ENCODE results near the gene RFX8. TPM values are rescaled to one million over a fixed set of nuclear protein-coding genes. Genes with fewer than 3 reads are reported as not detected.

RFX8 gene
- polyA plus RNA-seq, 1 donor, result 2.1 TPM

GRCh38 chr2:101410114-101410513, 64.8 kb downstream of the RFX8 start:
- DNase-seq (ENCODE audit: low read depth), result no peak

- no peak for DNase-seq (ENCODE audit: low read depth)
Measured at GRCh38 chr2:101409699-101410098, 65.2 kb downstream of the RFX8 start.

GRCh38 chr2:101408925-101409324, 66.0 kb downstream of the RFX8 start:
- DNase-seq (ENCODE audit: low read depth), result no peak

GRCh38 chr2:101405351-101405899, 69.5 kb downstream of the RFX8 start:
- no peak for DNase-seq (ENCODE audit: low read depth)

GRCh38 chr2:101403745-101404144, 71.2 kb downstream of the RFX8 start:
- no peak for DNase-seq (ENCODE audit: low read depth)

GRCh38 chr2:101402630-101403029, 72.3 kb downstream of the RFX8 start:
- DNase-seq (ENCODE audit: low read depth), result no peak

- no peak for DNase-seq (ENCODE audit: low read depth)
Measured at GRCh38 chr2:101401906-101402305, 73.0 kb downstream of the RFX8 start.

- no peak for DNase-seq (ENCODE audit: low read depth)
Measured at GRCh38 chr2:101401326-101401665, 73.6 kb downstream of the RFX8 start.

GRCh38 chr2:101400506-101401325, 74.2 kb downstream of the RFX8 start:
- no peak for DNase-seq (ENCODE audit: low read depth)

GRCh38 chr2:101400048-101400447, 74.9 kb downstream of the RFX8 start:
- no peak for DNase-seq (ENCODE audit: low read depth)

- DNase-seq (ENCODE audit: low read depth), result no peak
Measured at GRCh38 chr2:101399021-101399799, 75.7 kb downstream of the RFX8 start.

- no peak for DNase-seq (ENCODE audit: low read depth)
Measured at GRCh38 chr2:101398116-101398821, 76.6 kb downstream of the RFX8 start.

- no peak for DNase-seq (ENCODE audit: low read depth)
Measured at GRCh38 chr2:101396316-101396717, 78.6 kb downstream of the RFX8 start.

- no peak for DNase-seq (ENCODE audit: low read depth)
Measured at GRCh38 chr2:101395545-101396315, 79.2 kb downstream of the RFX8 start.

- no peak for DNase-seq (ENCODE audit: low read depth)
Measured at GRCh38 chr2:101388232-101388631, 86.7 kb downstream of the RFX8 start.

GRCh38 chr2:101387151-101387834, 87.6 kb downstream of the RFX8 start, which contains the start of gene CREG2:
CREG2 (minus strand) TSS chr2:101387503; CDS start chr2:101387457, 46 bp downstream.
- DNase-seq (ENCODE audit: low read depth), result peak; percentile 19

- DNase-seq (ENCODE audit: low read depth), result no peak
Measured at GRCh38 chr2:101386599-101387150, 88.2 kb downstream of the RFX8 start.

- no peak for DNase-seq (ENCODE audit: low read depth)
Measured at GRCh38 chr2:101383016-101383541, 91.8 kb downstream of the RFX8 start.

GRCh38 chr2:101382442-101382841, 92.5 kb downstream of the RFX8 start:
- no peak for DNase-seq (ENCODE audit: low read depth)

- no peak for DNase-seq (ENCODE audit: low read depth)
Measured at GRCh38 chr2:101380376-101380775, 94.5 kb downstream of the RFX8 start.
